IMR-90 (cell line): ENCODE measurements around the gene OST4. TPM values are rescaled to one million over a fixed set of nuclear protein-coding genes. Genes with fewer than 3 reads are reported as not detected.

Source experiments
- ATAC-seq: fragments of 200-7000 bp; cut with Tn5 transposase; 2 replicates; pipeline ENCODE4 v1.9.1; 2020; ENCODE audit warnings: low read depth, mild to moderate bottlenecking, moderate library complexity
- BruUV-seq: library from RNA; stranded (reverse); fragments of 400-500 nt; replicated peaks from 2 replicates; lab custom pipeline; 2021; lab: Mats Ljungman, UMichigan
- CTCF ChIA-PET: fragments of 300-600 bp; formaldehyde crosslinking; extraction: SDS; loops from one replicate; lab custom pipeline; 2021; ENCODE audit warnings: antibody characterized with exemption; lab: Yijun Ruan, JAX
- POLR2A ChIA-PET: fragments of 300-600 bp; sonication (Branson Sonifier 250); formaldehyde crosslinking; loops from one replicate; lab custom pipeline; 2022; ENCODE audit warnings: antibody characterized with exemption; ENCODE audit not compliant: unreplicated experiment; lab: Charles Lee
- DNase-seq: peaks from one replicate; pipeline ENCODE4 v3.0.0; 2013
- H2AFZ ChIP-seq: replicated peaks from 2 replicates; pipeline ENCODE3; 2013; ENCODE audit warnings: low read length, mild to moderate bottlenecking; ENCODE audit not compliant: poor library complexity
- H2AK5ac ChIP-seq: 2 replicates; pipeline ENCODE4 v1.6.1; 2013; ENCODE audit warnings: low read depth, low read length, inconsistent platforms
- H2AK9ac ChIP-seq: replicated peaks from 2 replicates; pipeline ENCODE3; 2013; ENCODE audit warnings: mild to moderate bottlenecking, low read depth, low read length, moderate library complexity; ENCODE audit not compliant: poor library complexity
- H2BK120ac ChIP-seq: 2 replicates; pipeline ENCODE4 v1.6.1; 2013; ENCODE audit warnings: low read depth, low read length, inconsistent platforms
- H2BK15ac ChIP-seq: 3 replicates; pipeline ENCODE4 v1.6.1; 2013; ENCODE audit warnings: low read depth, low read length, inconsistent platforms
- H2BK20ac ChIP-seq: 2 replicates; pipeline ENCODE4 v1.6.1; 2013; ENCODE audit warnings: low read depth, mild to moderate bottlenecking, inconsistent platforms, low read length, moderate library complexity
- H2BK5ac ChIP-seq: 2 replicates; pipeline ENCODE4 v1.6.1; 2013; ENCODE audit warnings: mild to moderate bottlenecking, low read depth, low read length, inconsistent platforms; ENCODE audit not compliant: poor library complexity, severe bottlenecking
- H3K14ac ChIP-seq: replicated peaks from 2 replicates; pipeline ENCODE4 v1.6.1; 2013; ENCODE audit warnings: low read depth, low read length, inconsistent platforms
- H3K18ac ChIP-seq: 2 replicates; pipeline ENCODE4 v1.6.1; 2013; ENCODE audit warnings: low read depth, low read length, control low read depth
- H3K23ac ChIP-seq: 2 replicates; pipeline ENCODE4 v1.6.1; 2013; ENCODE audit warnings: low read depth, low read length, inconsistent platforms
- H3K27ac ChIP-seq: 2 replicates; pipeline ENCODE4 v1.5.1; 2013; ENCODE audit warnings: mild to moderate bottlenecking, control low read depth, low read length; ENCODE audit not compliant: insufficient read depth
- H3K27me3 ChIP-seq: 2 replicates; pipeline ENCODE4 v1.6.1; 2013; ENCODE audit warnings: low read length; ENCODE audit not compliant: control insufficient read depth, insufficient read depth
- H3K36me3 ChIP-seq: 2 replicates; pipeline ENCODE4 v1.6.1; 2013; ENCODE audit warnings: low read length, mixed read lengths; ENCODE audit not compliant: control insufficient read depth, insufficient read depth
- H3K4ac ChIP-seq: 2 replicates; pipeline ENCODE4 v1.6.1; 2013; ENCODE audit warnings: low read depth, low read length, inconsistent platforms
- H3K4me1 ChIP-seq: 2 replicates; pipeline ENCODE4 v1.6.1; 2013; ENCODE audit warnings: low read length, mixed read lengths; ENCODE audit not compliant: control insufficient read depth, insufficient read depth
- H3K4me2 ChIP-seq: 2 replicates; pipeline ENCODE4 v1.6.1; 2013; ENCODE audit warnings: low read depth, mild to moderate bottlenecking, control low read depth, low read length, moderate library complexity
- H3K4me3 ChIP-seq: 2 replicates; pipeline ENCODE4 v1.5.1; 2013; ENCODE audit warnings: low read depth, mild to moderate bottlenecking, control low read depth, low read length, moderate library complexity; ENCODE audit not compliant: insufficient read depth
- H3K56ac ChIP-seq: 2 replicates; pipeline ENCODE4 v1.6.1; 2013; ENCODE audit warnings: low read length, inconsistent platforms; ENCODE audit not compliant: insufficient read depth; ENCODE audit errors: extremely low read depth
- H3K79me1 ChIP-seq, 2 experiments: 2 replicates each; pipeline ENCODE4 v1.6.1; 2013; ENCODE audit warnings: low read length in 2 of 2, inconsistent platforms in 1 of 2, low read depth in 1 of 2
- H3K9ac ChIP-seq: 2 replicates; pipeline ENCODE4 v1.6.1; 2013; ENCODE audit warnings: low read depth, low read length, control low read depth
- H3K9me1 ChIP-seq: 2 replicates; pipeline ENCODE4 v1.6.1; 2013; ENCODE audit warnings: low read length, inconsistent platforms; ENCODE audit not compliant: insufficient read depth
- H3K9me3 ChIP-seq: 2 replicates; pipeline ENCODE4 v1.6.1; 2013; ENCODE audit warnings: low read length; ENCODE audit not compliant: control insufficient read depth, insufficient read depth
- H4K20me1 ChIP-seq: 2 replicates; pipeline ENCODE4 v1.6.1; 2013; ENCODE audit warnings: low read length, inconsistent platforms; ENCODE audit not compliant: insufficient read depth
- H4K5ac ChIP-seq: 2 replicates; pipeline ENCODE4 v1.6.1; 2013; ENCODE audit warnings: mild to moderate bottlenecking, low read depth, low read length, control low read depth
- H4K8ac ChIP-seq, 2 experiments: 2 replicates each; pipeline ENCODE4 v1.6.1; 2013; ENCODE audit warnings: low read depth in 2 of 2, low read length in 2 of 2, control low read depth in 1 of 2, inconsistent platforms in 1 of 2
- H4K91ac ChIP-seq: 2 replicates; pipeline ENCODE4 v1.6.1; 2013; ENCODE audit warnings: low read depth, low read length, inconsistent platforms; ENCODE audit not compliant: insufficient read depth
- FOS ChIP-seq: fragments of 150-350 bp; IDR thresholded peaks from 2 replicates; pipeline ENCODE4 v1.6.1; 2016; ENCODE audit warnings: low read depth, low read length
- MAFK ChIP-seq: IDR thresholded peaks from 2 replicates; pipeline ENCODE4 v1.6.1; 2012; ENCODE audit warnings: low read depth, low read length, improper control_type of control experiment
- MAZ ChIP-seq: IDR thresholded peaks from 2 replicates; pipeline ENCODE4 v1.6.1; 2012; ENCODE audit warnings: low read depth, mild to moderate bottlenecking, low read length, improper control_type of control experiment, moderate library complexity, borderline replicate concordance
- MXI1 ChIP-seq: IDR thresholded peaks from 2 replicates; pipeline ENCODE4 v1.6.1; 2012; ENCODE audit warnings: low read depth, mild to moderate bottlenecking, low read length, moderate library complexity, borderline replicate concordance
- RCOR1 ChIP-seq: IDR thresholded peaks from 2 replicates; pipeline ENCODE4 v1.6.1; 2012; ENCODE audit warnings: mild to moderate bottlenecking, low read length, improper control_type of control experiment; ENCODE audit not compliant: insufficient replicate concordance
- RFX5 ChIP-seq: IDR thresholded peaks from 2 replicates; pipeline ENCODE4 v1.8.0; 2012; ENCODE audit warnings: low read depth, mild to moderate bottlenecking, low read length, moderate library complexity
- SMC3 ChIP-seq: fragments of 150-350 bp; IDR thresholded peaks from 2 replicates; pipeline ENCODE4 v1.6.1; 2016; ENCODE audit warnings: low read depth, mild to moderate bottlenecking, antibody characterized with exemption, low read length, moderate library complexity
- WGBS, 2 experiments: methylation state at CpG; one replicate each; pipeline versions ENCODE4 v1.1.5 to v1.1.7; 2013; ENCODE audit warnings: missing lambda C conversion rate in 2 of 2; ENCODE audit not compliant: insufficient read length in 1 of 2; ENCODE audit errors: extremely low coverage in 2 of 2; 5-methylcytosine and 5-hydroxymethylcytosine counted together
- dilution Hi-C: fragments of 300-500 bp; cut with HindIII; formaldehyde crosslinking; loops from one replicate; pipeline ENCODE4 v1.14.3; 2018; ENCODE audit warnings: low sequenced_read_pairs; ENCODE audit not compliant: unreplicated experiment
- in situ Hi-C: fragments of 300-500 bp; cut with MboI; formaldehyde crosslinking; loops from 3 replicates; pipeline ENCODE4 v1.14.3; 2019; ENCODE audit warnings: low sequenced_read_pairs, inconsistent platforms, mixed read lengths
- intact Hi-C: fragments of 100-400 bp; cut with micrococcal nuclease; formaldehyde crosslinking; loops from 2 replicates; pipeline ENCODE4 v1.10.0; 2022
- polyA plus RNA-seq, 3 experiments: library from polyadenylated mRNA; depleted of rRNA; stranded (reverse); fragments of >200 nt; gene quantifications; 2 replicates each; pipeline ENCODE4 v1.2.3, GENCODE V29; 2012; ENCODE audit warnings: low replicate concordance in 1 of 3
- total RNA-seq: library from RNA; depleted of rRNA; stranded (reverse); fragments of >200 nt; gene quantifications from 2 replicates; pipeline ENCODE4 v1.2.3, GENCODE V29; 2012
- TF ChIP-seq, protein P1 (sequence below): conservative IDR thresholded peaks from 2 replicates; pipeline ENCODE4 v1.5.1; 2012; ENCODE audit warnings: mild to moderate bottlenecking, low read depth, low read length, improper control_type of control experiment
- TF ChIP-seq, protein P2 (sequence below): fragments of 150-350 bp; IDR thresholded peaks from 2 replicates; pipeline ENCODE4 v1.6.1; 2016; ENCODE audit warnings: low read depth, mild to moderate bottlenecking, low read length, moderate library complexity, borderline replicate concordance
- TF ChIP-seq, protein P3 (sequence below): fragments of 150-350 bp; IDR thresholded peaks from 2 replicates; pipeline ENCODE4 v1.6.1; 2017; ENCODE audit warnings: mild to moderate bottlenecking, antibody characterized with exemption, low read length, low read depth

The OST4 gene
- total and polyA plus RNA-seq, 2 of the 4 experiments (the other 2 are of a cell fraction), result 386 to 806 TPM

DNA sequence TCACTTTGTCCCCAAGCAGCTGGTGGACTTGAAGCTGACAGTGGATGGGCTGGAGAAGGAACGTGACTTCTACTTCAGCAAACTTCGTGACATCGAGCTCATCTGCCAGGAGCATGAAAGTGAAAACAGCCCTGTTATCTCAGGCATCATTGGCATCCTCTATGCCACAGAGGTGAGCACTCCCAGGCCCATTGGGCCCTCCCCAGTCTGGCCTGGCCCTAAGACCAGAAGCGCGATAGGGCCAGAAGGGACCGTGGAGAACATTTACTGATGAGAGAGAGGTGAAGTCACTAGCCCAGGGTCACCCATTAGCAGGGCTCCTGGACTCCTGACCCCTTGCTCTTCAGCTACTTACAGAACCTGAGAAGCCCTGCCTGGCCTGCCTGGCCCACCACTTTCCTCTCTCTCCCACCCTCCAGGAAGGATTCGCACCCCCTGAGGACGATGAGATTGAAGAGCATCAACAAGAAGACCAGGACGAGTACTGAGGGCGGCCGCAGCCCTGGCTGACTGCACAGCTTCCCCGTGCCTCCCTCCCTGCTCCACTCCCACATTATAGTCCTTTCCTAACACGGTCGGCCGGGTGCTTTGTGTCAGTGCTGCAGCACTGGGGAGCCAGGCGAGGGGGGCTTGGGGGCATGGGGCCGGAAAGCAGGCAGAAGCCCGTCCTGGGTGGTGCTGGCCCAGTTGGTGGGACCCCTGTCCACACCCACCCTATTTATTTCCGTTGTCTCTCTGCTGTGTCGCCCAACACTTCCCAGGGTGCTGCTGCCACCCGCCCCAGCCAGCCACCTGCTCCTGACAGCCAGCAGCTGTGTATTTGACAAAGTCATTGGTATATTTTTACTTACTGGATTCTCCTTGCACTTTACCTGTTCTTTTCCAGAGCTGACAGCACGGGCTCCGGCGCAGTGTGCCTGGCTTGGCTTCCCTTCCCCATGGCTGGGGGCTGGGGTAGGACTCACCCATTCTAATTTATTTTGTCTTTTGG is 45.3 kb downstream of the OST4 start:
- no peak overlapping the region for H3K56ac ChIP-seq
- no peak overlapping the region for H3K4me3 ChIP-seq
- H3K9me1 ChIP-seq, result peaks cover 11% of the 10 kb centered on the region
- peaks cover 25 to 54% of the 10 kb centered on the region in 2 experiments for H3K79me1 ChIP-seq
- no peak overlapping the region for H3K4ac ChIP-seq
- no TSS peak for BruUV-seq
- no peak overlapping the region for H4K91ac ChIP-seq
- H2AK9ac ChIP-seq, result no peak overlapping the region
- no peak overlapping the region for H4K8ac ChIP-seq
- no peak overlapping the region for H3K23ac ChIP-seq
- in situ Hi-C loops (no loop called here), dilution Hi-C loops (no loop called here), intact Hi-C loops (no loop called here)
- H3K9me3 ChIP-seq, result no peaks in the 10 kb centered on the region
- H2AK5ac ChIP-seq, result no peak overlapping the region
- H2BK5ac ChIP-seq, result no peak overlapping the region
- H2BK20ac ChIP-seq, result no peak overlapping the region
- no peak overlapping the region for H3K18ac ChIP-seq
- no peak overlapping the region for H2BK15ac ChIP-seq
- no peaks in the 10 kb centered on the region for H3K27me3 ChIP-seq
- peaks cover 6% of the 10 kb centered on the region; the same call in 1 of the 2 replicates for H3K4me1 ChIP-seq
- H3K9ac ChIP-seq, result no peak overlapping the region
- WGBS, 2 experiments, result 92% methylated on average over 6 of the region's 24 CpGs; no CpG with 5 or more reads in 1 of the 2 experiments
- no peak overlapping the region for H2AFZ ChIP-seq
- H2BK120ac ChIP-seq, result no peak overlapping the region
- TF ChIP-seq SMC3 (no peak), MXI1 (no peak), FOS (no peak), MAZ (no peak), RFX5 (no peak), MAFK (no peak), RCOR1 (no peak)
- TF ChIP-seq, protein P1, sequence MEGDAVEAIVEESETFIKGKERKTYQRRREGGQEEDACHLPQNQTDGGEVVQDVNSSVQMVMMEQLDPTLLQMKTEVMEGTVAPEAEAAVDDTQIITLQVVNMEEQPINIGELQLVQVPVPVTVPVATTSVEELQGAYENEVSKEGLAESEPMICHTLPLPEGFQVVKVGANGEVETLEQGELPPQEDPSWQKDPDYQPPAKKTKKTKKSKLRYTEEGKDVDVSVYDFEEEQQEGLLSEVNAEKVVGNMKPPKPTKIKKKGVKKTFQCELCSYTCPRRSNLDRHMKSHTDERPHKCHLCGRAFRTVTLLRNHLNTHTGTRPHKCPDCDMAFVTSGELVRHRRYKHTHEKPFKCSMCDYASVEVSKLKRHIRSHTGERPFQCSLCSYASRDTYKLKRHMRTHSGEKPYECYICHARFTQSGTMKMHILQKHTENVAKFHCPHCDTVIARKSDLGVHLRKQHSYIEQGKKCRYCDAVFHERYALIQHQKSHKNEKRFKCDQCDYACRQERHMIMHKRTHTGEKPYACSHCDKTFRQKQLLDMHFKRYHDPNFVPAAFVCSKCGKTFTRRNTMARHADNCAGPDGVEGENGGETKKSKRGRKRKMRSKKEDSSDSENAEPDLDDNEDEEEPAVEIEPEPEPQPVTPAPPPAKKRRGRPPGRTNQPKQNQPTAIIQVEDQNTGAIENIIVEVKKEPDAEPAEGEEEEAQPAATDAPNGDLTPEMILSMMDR, result no peak
- TF ChIP-seq, protein P2, sequence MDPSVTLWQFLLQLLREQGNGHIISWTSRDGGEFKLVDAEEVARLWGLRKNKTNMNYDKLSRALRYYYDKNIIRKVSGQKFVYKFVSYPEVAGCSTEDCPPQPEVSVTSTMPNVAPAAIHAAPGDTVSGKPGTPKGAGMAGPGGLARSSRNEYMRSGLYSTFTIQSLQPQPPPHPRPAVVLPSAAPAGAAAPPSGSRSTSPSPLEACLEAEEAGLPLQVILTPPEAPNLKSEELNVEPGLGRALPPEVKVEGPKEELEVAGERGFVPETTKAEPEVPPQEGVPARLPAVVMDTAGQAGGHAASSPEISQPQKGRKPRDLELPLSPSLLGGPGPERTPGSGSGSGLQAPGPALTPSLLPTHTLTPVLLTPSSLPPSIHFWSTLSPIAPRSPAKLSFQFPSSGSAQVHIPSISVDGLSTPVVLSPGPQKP, result no peak
- TF ChIP-seq, protein P3, sequence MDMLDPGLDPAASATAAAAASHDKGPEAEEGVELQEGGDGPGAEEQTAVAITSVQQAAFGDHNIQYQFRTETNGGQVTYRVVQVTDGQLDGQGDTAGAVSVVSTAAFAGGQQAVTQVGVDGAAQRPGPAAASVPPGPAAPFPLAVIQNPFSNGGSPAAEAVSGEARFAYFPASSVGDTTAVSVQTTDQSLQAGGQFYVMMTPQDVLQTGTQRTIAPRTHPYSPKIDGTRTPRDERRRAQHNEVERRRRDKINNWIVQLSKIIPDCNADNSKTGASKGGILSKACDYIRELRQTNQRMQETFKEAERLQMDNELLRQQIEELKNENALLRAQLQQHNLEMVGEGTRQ, result no peak
- DNase-seq (no peak), ATAC-seq (no peak)
- no peak overlapping the region for H3K27ac ChIP-seq
- H4K20me1 ChIP-seq, result peaks cover 16% of the 10 kb centered on the region; the same call in 1 of the 2 replicates
- ChIA-PET POLR2A (no interaction called here), CTCF (no interaction called here)
- H3K14ac ChIP-seq, result no peak overlapping the region
- H3K36me3 ChIP-seq, result peaks cover 44% of the 10 kb centered on the region
- H3K4me2 ChIP-seq, result no peak overlapping the region
- H4K5ac ChIP-seq, result no peak overlapping the region
